Measurements from ENCODE around the gene MGME1. TPM values are rescaled to one million over a fixed set of nuclear protein-coding genes. Genes with fewer than 3 reads are reported as not detected.

Gene MGME1
- 9.6 and 19.4 TPM in 2 replicates for total RNA-seq

GRCh38 chr20:17968366-17969277 lies at the start of gene MGME1, which contains the start of gene SNX5:
Gene MGME1 (plus strand): TSS chr20:17969018. CDS start chr20:17969860, 842 bp downstream.
Gene SNX5 (minus strand): TSS chr20:17968794. CDS start chr20:17968425, 369 bp downstream.

Small RNA genes within 50 kb of the gene (small RNA-seq; reads per million reads assigned to genes)
- gene SNORD17: 604 reads per million, percentile 99 among the genes with 10 or more reads in this experiment

Other genes starting within 250 kb of the MGME1 start
- 109 and 168 TPM in 2 replicates for gene SNX5, start 224 bp upstream of the MGME1 start, total RNA-seq
- not detected in 2 replicates for gene OVOL2, start 88.9 kb downstream of the MGME1 start, total RNA-seq
- 13.6 and 13.7 TPM in 2 replicates for gene KAT14, start 168.8 kb downstream of the MGME1 start, total RNA-seq
- gene PET117, start 168.8 kb downstream of the MGME1 start, total RNA-seq: 8.2 and 8.5 TPM in 2 replicates

Measured in subcutaneous preadipocyte (primary cell).